HG03460 (cell line): ENCODE measurements around the gene KCNQ4.

Experiments used
- ATAC-seq: cut with Tn5 transposase; IDR thresholded peaks from one replicate; pipeline ENCODE4 v1.9.1; 2021; ENCODE audit not compliant: unreplicated experiment

Gene KCNQ4

DNA sequence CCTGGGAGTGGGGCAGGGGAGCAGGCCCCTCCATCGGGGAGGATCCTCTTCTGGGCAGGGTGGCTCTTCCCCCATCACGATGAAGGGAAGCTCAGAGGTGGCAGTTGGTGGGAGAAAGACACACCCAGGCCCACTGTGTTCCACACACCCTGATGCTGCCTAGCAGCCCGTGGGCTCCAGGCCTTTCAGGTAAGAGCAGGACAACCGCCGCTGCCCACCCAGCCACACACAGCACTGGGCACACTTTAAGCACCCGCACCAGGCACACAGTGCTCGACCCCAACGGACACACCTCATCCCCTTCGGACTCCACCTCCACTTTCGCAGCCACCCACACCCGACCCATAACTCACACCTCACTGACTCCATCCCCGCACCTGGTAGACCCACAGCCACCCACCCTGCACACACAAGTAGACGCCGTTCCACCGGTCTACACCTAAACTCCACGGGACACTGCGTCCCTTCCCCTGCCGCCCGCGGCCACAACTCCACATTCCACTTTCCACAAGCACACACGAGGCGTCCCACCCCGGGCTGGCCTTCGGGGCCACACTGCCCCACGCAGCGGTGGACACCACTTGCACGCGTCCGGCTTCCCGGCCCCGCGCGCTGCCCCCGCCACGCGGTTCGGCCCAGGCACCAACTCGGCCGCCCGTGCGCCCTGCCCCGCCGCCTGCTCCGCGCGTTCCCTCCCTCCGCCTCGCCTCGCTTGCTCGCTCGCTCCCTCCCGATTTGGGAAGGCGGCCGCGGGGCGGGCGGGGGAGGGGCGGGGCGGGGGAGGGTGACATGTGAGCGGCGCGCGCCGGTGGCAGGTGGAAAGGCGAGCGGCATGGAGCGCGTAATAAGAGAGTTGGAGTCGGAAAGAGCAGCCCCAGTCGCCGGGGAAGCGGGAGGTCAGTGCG lies at the start of gene KCNQ4:
KCNQ4 (plus strand) TSS at position 787 of the 905 bp plus-strand sequence. CDS start 307 bp downstream, outside the sequence.
- no peak for ATAC-seq

DNA sequence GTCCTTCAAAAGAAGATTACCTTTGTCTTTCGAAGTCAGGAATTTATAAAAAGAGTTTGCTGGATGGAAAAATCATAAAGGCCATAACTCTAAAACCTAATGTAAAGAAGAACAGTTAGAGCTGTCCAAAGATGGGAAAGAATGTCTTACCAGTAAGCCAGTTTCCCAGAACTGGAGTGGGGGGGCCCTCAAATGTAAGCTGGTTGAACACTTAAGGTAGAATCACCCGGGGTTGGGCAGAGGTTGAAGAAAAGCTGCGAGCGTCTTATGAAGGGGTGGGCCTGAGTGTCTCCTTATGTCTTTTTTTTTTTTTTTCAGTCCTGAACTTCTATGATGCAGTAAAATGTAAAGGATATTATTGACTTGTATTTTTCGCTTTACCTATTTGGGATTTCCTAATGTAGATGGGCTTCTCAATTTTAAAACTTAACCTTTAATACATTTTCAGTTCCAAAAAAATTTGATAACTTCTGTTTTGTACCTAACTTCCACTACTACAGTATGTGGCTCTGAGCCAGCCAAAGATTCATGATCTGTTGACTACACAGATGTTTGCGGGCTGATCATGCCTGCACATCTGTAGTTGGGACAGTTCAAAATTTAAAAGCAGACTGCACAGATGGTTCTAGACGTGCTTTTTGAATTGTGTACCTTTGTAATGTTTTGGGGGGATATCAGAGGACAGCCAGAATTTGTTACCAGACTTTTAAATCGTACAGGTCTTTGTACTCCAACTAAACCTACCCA lies 48.5 kb upstream of the KCNQ4 start:
- ATAC-seq = no peak

DNA sequence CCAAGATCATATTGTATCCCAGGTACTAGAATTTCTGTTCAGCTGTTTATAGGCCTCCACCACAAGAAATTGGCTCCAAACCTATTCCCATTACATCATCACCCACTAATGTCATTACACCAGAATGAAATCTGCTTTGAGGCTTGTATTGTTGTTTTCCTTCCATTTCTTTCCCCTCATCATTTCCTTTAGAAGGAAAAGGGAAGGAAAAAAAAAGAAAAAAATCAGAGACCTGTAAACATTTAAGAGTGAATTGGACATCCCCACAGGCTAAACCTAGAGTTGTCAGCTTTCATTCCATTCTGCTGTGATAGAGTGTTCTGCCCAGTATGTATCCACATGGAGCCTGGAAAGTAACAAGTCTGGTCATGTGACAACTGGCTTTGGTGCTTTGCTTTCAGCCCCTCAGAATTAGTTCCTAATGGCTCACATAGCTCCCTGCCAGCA lies 47.5 kb upstream of the KCNQ4 start:
- no peak for ATAC-seq

DNA sequence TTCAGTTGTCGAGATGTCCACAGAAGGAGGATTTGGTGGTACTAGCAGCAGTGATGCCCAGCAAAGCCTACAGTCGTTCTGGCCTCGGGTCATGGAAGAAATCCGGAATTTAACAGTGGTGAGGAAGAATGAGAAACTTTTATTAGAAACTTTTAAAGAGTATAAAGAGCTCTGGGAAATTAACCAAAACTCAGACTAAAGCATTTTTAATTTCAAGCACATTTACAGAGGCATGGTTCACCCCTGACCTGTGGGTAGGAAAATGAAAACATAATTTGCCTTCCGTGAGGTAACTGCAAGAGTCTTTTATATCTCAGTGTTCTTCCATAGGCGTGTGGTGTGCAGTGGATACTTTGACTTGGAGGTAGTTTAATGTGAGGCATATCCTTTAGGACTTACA lies 44.8 kb upstream of the KCNQ4 start:
- ATAC-seq = no peak

DNA sequence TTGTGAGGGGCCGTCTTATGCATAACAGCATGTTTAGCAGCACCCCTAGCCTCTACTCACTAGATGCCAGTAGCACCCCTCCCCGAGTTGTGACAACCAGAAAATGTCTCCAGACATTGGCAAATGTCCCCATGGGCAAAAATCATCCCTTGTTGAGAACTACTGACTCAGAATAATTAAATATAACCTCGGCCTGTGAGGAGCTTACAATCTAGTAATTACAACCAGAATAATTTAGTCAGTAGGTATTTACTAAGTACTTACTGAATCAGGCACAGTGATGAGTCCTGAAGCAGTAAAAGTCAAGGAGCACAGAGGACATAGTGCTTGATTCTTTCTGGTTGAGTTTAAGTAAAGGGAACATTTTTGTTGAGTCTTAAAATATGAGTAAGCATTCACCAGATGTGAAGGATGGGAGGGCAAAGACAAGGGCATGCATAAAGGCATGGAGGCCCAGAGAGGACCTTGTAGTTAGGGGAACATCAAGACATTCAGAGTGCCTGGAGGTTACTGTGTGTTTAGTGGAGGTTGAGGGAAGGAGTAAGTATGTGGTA lies 44.1 kb upstream of the KCNQ4 start:
- no peak for ATAC-seq

DNA sequence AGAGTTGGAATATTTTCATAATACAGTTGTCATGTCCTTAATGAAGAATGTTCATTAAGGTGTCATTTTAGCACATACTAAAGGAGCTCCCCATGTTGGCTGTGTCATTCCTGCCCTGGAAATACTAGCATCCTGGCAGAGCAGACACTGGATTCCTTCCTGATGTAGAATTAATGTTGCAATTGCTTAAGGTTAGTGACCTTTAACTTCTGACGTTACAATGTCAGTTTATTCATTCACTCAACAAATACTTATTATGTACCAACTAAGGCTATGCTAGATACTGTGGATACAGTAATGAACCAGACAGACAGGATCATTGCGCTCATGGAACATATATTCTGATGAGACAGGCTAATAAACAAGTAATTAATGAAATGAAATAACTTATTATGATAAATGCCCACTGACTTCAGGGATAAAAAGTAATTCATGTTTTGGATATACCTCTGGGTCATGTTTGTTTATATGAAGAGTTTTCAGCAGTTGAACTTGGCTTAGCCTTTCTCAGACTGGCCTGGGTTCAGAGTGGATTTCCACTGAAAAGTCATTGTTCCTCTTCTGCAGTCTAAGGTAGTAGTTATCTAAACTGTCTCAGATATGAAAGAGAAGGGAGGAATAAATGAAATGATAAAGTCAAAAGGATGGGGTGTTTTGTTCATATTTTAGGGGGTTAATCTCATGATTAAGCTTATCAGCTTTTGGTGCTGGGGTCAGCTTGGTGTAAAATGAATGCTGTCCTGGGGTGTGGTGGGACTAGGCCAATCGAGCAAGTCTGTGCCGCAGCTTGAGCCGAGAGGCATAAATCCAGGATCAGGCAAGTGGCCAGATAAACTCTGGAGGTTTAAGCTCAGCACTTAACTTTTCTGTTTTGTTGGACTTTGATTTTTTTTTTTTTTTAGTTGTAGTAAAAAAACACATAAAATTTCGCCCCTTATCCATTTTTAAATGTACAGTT lies 43.3 kb upstream of the KCNQ4 start:
- no peak for ATAC-seq

DNA sequence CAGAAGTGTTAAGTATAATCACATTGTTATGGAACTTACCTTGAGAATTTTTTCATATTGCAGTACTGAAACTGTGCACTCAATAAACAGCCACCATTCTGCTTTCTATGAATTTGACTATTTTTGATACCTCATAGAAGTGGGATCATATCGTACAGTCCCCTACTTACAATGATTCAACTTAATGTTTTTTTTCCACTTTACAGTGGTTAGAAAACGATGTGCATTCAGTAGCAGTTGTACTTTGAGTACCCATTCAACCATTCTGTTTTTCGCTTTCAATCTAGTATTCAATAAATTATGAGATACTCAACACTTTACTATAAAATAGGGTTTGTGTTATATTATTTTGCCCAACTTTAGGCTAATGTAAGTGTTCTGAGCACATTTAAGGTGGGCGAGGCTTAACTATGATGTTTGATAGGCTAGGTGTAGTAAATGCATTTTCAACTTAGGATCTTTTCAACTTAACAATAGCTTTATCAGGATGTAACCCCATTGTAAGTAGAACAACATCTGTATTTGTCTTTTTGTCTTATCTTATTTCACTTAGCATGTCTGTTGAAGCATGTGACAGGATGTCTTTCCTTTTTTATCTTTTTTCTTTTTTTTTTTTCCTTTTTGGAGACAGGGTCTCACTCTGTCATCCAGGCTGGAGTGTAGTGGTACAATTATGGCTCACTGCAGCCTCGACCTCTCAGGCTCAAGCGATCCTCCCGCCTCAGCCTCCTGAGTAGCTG lies 42.4 kb upstream of the KCNQ4 start:
- ATAC-seq = no peak

DNA sequence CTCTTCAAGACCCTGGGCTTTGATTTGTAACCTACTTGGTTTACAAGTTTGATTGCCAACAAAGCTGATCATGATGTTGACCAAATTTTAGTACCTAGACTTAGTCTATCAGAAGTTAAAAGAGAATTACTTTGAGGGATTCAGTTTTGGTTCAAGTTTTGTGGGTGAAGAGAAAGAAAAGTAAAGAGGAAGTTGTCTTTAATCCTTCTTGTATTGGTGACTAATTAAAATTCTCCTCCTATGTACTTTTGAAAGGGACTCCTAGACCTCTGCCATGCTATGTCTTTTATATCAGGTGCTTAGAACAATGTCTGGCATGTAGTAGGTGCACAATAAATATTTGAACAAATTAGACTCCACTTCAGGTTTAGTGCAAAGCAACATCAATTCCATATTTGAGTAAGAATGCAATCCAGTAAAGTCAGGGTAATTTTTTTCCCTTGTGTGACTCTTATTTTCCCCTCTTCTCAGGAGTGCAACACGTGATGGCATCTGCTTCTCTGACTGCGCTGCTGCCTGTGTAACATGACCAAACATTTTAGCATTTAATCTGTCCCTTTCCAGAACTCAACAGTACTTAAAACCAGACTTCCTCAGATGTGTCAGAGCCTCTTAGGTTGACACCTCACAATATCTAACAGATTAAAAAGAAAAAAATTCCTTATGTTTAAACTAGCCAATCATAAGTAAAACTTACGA lies 41.1 kb upstream of the KCNQ4 start:
- no peak for ATAC-seq

DNA sequence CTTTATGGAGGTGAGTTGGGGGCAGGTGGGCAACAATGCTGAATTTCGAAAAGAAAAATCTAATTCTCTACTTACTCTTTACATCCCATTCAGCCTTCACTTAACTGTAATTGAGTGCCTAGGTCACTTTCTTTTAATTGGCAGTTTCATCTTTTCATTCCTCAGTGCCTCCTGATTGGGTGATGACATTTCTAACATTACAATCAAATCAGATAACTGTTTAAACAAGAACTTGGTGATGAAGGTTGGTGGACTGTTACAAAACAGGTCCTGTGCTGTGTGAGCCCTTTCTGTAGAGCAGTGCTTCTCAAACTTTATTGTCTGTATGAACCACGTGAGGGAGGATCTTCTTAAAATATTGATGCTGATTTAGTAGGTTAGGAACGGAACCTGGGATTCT lies 40.1 kb upstream of the KCNQ4 start:
- no peak for ATAC-seq

DNA sequence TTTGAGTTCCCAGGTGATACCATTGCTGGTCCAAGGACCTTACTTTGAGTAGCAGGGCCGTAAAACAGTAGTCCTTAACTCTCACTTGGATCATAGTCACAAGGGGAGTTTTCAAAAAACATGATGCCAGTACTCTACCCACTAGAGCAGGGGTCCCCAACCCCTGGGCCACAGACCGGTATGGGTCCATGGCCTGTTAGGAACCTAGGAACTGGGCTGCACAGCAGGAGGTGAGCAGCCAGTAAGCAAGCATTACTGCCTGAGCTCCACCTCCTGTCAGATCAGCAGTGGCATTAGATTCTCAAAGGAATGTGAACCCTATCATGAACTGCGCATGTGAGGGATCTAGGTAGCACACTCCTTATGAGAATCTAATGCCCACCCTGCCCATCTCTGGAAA lies 39.7 kb upstream of the KCNQ4 start:
- no peak for ATAC-seq

DNA sequence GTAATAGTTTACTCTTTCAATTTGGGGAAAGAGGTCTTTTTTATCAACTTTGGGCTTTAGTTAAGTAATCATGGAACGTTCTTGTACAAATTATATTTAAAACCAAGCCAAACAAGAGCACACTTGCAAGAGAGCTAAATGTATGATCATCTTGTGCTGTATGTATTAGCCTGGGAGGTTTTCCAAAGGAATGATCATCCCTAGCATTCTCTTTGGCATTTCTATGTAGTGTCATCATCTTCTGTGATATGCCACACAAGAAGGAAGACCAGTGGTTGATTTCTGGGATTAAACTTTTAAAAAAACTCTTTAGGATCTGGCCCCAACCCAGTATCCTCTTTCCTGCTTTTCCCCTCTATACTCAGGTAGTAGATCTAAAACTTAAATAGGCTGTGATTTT lies 38.4 kb upstream of the KCNQ4 start:
- ATAC-seq = no peak

DNA sequence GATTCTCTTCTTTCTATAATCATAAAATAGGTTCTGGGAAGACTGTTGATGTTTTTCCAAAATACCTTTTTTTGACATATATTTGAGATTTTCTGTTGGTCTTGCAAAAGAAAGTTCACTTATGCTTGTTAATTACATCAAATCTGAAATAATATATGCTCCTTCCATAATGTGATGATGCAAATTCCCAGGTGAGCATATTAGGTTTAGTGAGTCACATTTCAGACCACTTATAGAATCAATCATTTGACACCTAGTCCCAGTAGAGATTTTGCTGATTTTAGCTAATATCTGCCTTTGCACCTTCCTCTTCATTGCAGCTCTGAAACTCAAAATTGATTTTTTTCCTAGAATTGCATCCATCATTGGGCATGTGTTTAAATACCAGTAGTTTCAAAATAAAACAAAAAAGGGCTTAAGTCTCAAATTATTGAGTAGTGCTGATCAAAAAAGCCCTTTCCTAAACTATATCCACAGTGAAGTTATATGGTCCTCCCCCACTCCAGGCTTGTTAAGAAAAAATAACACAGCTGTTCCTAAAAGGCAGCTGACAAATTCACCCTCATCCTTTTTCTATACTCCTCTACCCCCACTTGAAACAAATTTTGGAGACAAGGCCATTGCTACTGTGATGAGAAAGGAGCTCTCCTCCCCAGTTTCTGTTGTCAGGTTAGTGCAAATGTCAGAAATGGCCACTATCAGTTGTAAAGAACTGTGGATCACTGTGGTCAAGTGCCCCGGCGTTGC lies 37.1 kb upstream of the KCNQ4 start:
- no peak for ATAC-seq

DNA sequence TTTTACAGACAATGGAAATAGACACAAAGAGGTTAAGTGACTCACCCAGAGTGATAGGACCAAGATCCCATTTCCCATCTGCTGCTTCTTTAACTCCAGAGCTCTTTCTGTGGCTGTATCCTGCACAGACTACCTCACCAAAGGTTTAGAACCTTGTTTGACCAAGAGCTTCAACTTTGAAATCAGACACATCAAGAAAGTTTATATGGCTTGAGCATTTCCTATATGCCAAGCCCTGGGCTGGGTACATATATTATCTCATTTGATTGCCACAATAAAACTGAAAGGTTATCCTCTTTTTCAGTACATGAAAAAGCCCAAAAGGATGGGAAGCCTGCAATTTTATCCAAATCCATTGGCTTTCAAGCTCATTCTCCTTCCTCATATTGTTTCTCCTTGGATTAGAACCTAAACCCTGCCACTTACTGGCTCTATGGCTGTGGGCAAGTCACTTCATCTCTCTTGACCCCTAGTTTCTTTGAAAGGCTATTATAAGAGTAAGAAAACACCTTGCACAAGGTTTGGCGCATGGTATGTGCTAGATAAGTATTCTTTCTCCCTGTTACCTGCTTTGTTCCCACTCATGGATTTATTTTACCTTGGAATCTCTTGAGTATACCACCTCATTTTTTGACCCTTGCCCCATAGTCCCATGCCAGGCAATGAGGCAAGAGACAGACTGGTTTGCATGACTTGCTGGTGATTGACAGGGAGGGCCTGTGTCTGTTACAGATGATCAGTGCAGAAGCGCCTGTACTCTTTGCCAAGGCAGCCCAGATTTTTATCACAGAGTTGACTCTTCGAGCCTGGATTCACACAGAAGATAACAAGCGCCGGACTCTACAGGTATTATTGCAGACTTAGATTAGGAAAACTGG lies 34.5 kb upstream of the KCNQ4 start:
- ATAC-seq = no peak

DNA sequence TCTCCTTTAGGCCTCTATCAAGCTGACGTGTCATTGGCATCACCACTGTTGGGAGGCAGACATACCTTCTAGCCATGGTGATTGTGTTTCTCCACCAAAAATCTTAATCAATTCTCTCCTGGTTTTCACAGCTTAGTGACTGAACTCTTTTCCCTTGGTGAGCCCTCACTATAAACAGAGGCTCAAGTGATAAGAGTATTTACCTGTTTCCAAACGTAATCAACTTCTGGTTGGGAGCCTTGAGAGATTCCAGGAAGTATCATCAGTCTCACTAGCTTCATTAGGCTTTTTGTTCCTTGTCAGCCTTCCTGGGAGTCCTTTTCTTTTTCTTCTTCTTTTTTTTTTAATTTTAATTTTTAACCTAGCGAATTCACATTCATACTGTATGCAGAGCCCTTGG lies 33.8 kb upstream of the KCNQ4 start:
- ATAC-seq = no peak

DNA sequence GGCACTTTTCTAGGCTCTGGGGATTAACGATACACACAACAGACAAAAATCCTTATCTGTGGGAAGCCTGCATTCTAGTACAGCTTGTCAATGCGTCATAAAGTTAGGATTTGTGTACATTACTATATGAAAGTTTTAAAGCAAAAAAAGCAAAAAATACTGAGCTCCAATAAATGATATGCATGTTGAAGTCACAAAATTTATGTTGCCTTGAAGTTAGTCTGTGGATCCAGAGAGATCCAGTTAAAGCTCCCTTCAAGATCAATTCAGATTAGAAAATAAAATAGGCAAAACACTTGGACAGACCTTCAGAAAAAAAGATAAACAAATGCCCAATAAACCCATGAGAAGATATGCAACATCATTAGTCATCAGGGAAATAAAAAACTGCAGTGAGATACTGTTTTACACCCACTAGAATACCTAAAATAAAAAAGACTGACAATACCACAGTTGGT lies 33.1 kb upstream of the KCNQ4 start:
- ATAC-seq = no peak

DNA sequence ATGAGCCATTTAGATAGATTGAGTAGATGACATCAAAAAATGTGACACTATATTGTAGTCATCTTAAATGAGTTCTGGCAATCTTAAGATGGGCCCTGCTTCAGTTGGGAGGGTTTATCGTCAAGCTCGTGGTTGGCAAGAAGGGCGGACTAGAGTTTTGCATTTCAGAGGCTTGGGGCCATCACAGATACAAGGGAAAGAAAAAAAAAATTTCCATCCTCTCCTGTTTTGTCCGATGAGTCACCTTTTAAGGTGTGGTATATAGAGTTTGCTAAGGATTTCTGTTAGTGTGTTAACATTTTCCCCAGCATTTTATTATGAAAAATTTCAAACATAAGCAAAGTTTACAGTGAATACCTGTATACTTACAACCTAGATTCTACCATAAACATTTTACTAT lies 31.8 kb upstream of the KCNQ4 start:
- no peak for ATAC-seq

DNA sequence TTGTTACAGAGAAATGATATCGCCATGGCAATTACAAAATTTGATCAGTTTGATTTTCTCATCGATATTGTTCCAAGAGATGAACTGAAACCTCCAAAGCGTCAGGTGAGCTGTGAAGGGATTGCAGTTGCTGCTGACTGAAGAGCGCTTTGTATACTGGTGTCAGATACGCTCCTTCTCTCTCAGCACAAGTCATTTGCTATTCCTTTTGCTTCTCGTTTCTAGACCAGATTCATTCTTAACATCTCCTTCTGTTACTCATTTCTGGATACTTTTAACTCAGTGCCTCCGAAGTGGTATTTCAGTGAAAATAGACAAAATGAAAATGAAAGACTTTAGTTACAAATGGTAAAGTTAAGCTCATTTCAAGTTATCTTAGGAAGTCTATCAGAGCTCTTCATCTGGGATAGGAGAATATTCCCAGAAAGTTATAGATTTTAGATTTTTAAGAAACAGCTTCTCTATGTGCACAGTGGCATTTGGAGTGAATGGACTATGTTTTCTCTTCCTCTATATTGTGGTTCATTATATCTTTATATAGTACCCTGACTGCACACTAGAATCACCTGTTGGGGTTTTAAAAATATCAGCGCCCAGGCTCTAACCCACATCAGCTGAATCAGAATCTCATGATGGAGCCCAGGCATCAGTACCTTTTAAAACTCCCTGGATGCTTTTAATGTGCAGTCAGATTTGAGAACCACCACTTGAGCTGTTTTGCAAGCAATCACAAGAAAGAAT lies 30.3 kb upstream of the KCNQ4 start:
- no peak for ATAC-seq
